ENCODE data around the gene HEATR1. TPM values are rescaled to one million over a fixed set of nuclear protein-coding genes. Genes with fewer than 3 reads are reported as not detected.

The HEATR1 gene
- polyA plus RNA-seq, 1 experiment: 24.9 TPM

GRCh38 chr1:236520445-236521005 lies 83.8 kb downstream of the HEATR1 start:
- Histone ChIP-seq H3K27ac (ENCODE audit: low read depth, low read length) (no peak overlapping the region), H3K4me3 (ENCODE audit: low read depth, low read length) (no peak overlapping the region), H3K27me3 (ENCODE audit: control insufficient read depth, insufficient read depth, low read length) (no peaks in the 10 kb centered on the region), H3K9me3 (ENCODE audit: control insufficient read depth, insufficient read depth, low read length) (peaks cover 3% of the 10 kb centered on the region; the same call in 1 of the 2 replicates)
- no peak for DNase-seq (ENCODE audit: low read depth, low spot score)
- CTCF ChIA-PET: interaction anchor here (1.2 kb wide), 1 partner anchor 417 kb away, joined by 3 read pairs; no protein-coding TSS in a partner anchor
- POLR2A ChIA-PET: no interaction called here
- no peak for TF ChIP-seq CTCF (IDR thresholded peaks at IDR 0.05; ENCODE audit: low read depth, low read length)

- POLR2A ChIA-PET: no interaction called here
- no peak for TF ChIP-seq CTCF (IDR thresholded peaks at IDR 0.05; ENCODE audit: low read depth, low read length)
Observed at GRCh38 chr1:236518322-236518721, 86.0 kb downstream of the HEATR1 start.

GRCh38 chr1:236516929-236517704 lies 87.2 kb downstream of the HEATR1 start:
- Histone ChIP-seq H3K27me3 (ENCODE audit: control insufficient read depth, insufficient read depth, low read length) (no peaks in the 10 kb centered on the region), H3K4me3 (ENCODE audit: low read depth, low read length) (no peak overlapping the region), H3K27ac (ENCODE audit: low read depth, low read length) (no peak overlapping the region), H3K9me3 (ENCODE audit: control insufficient read depth, insufficient read depth, low read length) (no peaks in the 10 kb centered on the region)
- no peak for TF ChIP-seq CTCF (IDR thresholded peaks at IDR 0.05; ENCODE audit: low read depth, low read length)
- CTCF ChIA-PET: interaction anchor here (1.0 to 1.7 kb wide), 5 partner anchors 9 to 545 kb away, joined by 3 to 8 read pairs (median 4); no protein-coding TSS in a partner anchor
- peak; percentile 70 for DNase-seq (ENCODE audit: low read depth, low spot score)
- POLR2A ChIA-PET: interaction anchor here (0.6 to 1.7 kb wide), 5 partner anchors 8 to 486 kb away, joined by 3 to 11 read pairs (median 3); no protein-coding TSS in a partner anchor

More at GRCh38 chr1:236518322-236518721, 86.0 kb downstream of the HEATR1 start:
- H3K9me3 ChIP-seq (ENCODE audit: control insufficient read depth, insufficient read depth, low read length): no peaks in the 10 kb centered on the region
- DNase-seq (ENCODE audit: low read depth, low spot score): no peak
- H3K27ac ChIP-seq (ENCODE audit: low read depth, low read length): no peak overlapping the region
- CTCF ChIA-PET: interaction anchor here (0.9 kb wide), 1 partner anchor 67 kb away, joined by 3 read pairs; no protein-coding TSS in a partner anchor
- no peak overlapping the region for H3K4me3 ChIP-seq (ENCODE audit: low read depth, low read length)
- H3K27me3 ChIP-seq (ENCODE audit: control insufficient read depth, insufficient read depth, low read length): no peaks in the 10 kb centered on the region

- Histone ChIP-seq H3K27ac (ENCODE audit: low read depth, low read length) (no peak overlapping the region), H3K9me3 (ENCODE audit: control insufficient read depth, insufficient read depth, low read length) (no peaks in the 10 kb centered on the region), H3K4me3 (ENCODE audit: low read depth, low read length) (no peak overlapping the region), H3K27me3 (ENCODE audit: control insufficient read depth, insufficient read depth, low read length) (no peaks in the 10 kb centered on the region)
- POLR2A ChIA-PET: no interaction called here
- TF ChIP-seq CTCF (IDR thresholded peaks at IDR 0.05; ENCODE audit: low read depth, low read length): no peak
- CTCF ChIA-PET: interaction anchor here (0.6 kb wide), 1 partner anchor 346 kb away, joined by 3 read pairs; no protein-coding TSS in a partner anchor
- DNase-seq (ENCODE audit: low read depth, low spot score): no peak
Observed at GRCh38 chr1:236515443-236515958, 88.8 kb downstream of the HEATR1 start.
